Dedifferentiated amniotic fluid mesenchymal stem cell (primary cell): ENCODE results near the gene MED25.

Experiments
- DNase-seq: peaks from one replicate; pipeline ENCODE4 v3.0.0-alpha.2; 2016; ENCODE audit errors: extremely low spot score

The MED25 gene

DNA sequence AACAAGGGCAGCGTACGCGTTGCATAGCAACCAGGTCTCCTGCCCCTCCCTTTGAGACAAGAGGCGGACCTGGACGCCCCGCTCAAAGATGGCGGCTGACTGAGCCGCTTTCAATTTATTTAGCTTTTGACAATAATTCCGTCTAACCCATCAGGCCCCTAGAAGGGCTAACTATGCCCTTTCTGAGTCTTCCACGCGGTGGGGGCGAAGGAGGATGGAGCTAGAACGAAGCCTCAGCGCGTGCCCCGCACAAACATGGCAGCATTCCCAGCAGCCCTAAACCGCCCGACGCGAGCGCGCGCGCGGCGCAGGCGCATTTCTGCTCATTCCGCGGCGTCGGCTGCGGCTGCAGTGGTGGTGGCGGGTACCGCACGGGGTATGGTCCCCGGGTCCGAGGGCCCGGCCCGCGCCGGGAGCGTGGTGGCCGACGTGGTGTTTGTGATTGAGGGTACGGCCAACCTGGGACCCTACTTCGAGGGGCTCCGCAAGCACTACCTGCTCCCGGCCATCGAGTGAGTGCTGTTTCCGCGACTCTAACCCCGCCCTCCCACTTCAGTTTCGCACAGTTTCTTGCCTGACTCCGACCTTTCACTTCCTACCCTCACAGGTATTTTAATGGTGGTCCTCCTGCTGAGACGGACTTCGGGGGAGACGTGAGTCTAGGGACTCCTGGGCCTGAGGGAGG lies at the start of gene MED25:
TSS of gene MED25 (plus strand) at position 326 of the 685 bp plus-strand sequence. CDS start at position 379, 53 bp downstream.
- peak; percentile 69 for DNase-seq

DNA sequence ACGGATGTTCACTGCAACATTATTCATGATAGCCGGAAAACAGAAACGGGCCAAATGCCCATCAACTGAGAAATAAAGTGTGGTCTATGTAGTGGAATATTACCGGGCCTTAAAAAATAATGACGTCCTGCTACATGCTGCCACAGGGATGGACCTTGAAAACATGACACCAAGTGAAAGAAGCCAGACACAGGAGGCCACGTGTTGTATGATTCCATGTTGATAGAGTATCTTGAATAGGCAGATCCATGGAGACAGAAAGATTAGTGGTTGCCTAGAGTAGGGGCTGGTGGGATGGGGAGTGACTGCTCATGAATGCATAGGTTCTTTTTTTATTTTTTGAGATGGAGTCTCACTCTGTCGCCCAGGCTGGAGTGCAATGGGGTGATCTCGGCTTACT lies 47.6 kb upstream of the MED25 start:
- no peak for DNase-seq

- DNase-seq = no peak
Observed at GRCh38 chr19:49771674-49772139, 46.4 kb upstream of the MED25 start.

- no peak for DNase-seq
Observed at GRCh38 chr19:49772850-49773432, 45.1 kb upstream of the MED25 start.

GRCh38 chr19:49773663-49774350 lies 44.3 kb upstream of the MED25 start:
- DNase-seq = no peak

DNA sequence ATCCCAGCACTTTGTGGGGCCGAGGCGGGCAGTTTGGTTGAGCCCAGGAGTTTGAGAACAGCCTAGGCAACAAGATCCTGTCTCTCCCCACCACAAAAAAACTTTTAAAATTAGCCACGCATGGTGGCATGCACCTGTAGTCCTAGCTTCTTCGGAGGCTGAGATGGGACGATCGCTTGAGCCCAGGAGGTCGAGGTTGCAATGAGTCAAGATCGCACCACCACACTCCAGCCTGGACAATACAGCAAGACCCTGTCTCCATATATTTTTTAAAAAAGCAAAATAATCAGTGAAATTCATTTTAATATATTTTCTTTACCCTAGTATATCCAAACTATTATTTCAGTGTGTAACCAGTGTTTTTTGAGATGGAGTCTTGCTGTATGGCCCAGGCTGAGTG lies 43.1 kb upstream of the MED25 start:
- DNase-seq = no peak

- no peak for DNase-seq
Observed at GRCh38 chr19:49775742-49776370, 42.2 kb upstream of the MED25 start.

GRCh38 chr19:49776371-49776764 lies 41.7 kb upstream of the MED25 start:
- no peak for DNase-seq

- DNase-seq = no peak
Observed at GRCh38 chr19:49779731-49780555, 38.1 kb upstream of the MED25 start.

DNA sequence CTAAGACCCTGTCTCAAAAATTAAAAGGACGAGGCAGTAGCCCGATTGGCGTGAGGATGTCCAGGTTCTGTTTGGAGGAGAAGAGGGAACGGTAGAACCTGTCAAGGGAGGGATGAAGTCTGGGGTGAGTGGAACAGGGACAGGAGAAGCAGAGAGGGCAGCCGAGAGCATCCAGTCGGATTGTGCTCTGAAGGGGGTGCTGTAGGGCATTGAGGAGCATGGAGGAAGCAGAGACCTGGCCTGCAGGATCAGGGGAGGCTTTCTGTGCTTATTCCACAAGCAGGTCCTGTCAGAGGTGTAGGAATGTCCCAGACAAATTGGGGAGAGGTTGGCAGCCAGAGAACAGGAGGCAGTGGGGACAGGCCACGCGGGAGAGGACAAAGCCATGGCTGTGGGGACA lies 37.2 kb upstream of the MED25 start:
- no peak for DNase-seq

- DNase-seq = no peak
Observed at GRCh38 chr19:49781394-49781793, 36.7 kb upstream of the MED25 start.

DNA sequence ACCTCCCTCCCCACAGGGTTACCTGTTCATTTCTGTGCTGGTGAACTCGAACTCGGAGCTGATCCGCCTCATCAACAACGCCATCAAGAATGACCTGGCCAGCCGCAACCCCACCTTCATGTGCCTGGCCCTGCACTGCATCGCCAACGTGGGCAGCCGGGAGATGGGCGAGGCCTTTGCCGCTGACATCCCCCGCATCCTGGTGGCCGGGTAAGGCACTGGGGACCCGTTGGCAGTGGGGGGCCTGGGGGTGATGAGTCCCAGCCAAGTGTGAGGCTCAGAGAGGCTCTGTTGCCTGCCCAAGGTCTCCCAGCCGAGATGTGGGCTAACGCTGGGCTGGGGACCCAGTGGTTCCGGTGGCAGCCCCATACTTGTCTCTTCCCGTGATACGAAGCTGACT lies 35.6 kb upstream of the MED25 start:
- DNase-seq = no peak

DNA sequence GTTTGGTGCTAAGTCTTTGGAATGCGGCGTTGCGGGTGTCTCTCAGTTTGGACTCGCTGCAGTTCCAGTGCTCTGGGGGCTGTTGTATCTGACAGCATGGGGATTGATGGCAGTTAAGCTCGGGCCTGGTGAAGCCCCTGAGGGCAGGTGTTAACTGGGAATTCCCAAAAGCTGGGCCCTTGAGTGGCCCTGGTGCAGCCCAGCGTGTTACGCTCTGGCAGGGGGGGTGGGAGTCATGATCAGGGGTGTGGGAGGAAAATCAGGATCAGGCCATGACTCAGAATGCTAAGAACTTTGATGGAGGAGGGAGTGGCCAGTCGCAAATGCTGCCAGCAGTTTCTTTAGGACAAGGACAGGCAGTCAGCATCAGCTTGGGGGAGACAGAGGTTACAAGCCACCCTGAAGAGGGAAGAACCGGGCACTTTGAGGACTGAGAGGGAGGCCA lies 31.7 kb upstream of the MED25 start:
- no peak for DNase-seq

GRCh38 chr19:49787746-49788145 lies 30.3 kb upstream of the MED25 start:
- DNase-seq = no peak

- no peak for DNase-seq
Observed at GRCh38 chr19:49788857-49789256, 29.2 kb upstream of the MED25 start.

GRCh38 chr19:49790866-49791265 lies 27.2 kb upstream of the MED25 start:
- no peak for DNase-seq

DNA sequence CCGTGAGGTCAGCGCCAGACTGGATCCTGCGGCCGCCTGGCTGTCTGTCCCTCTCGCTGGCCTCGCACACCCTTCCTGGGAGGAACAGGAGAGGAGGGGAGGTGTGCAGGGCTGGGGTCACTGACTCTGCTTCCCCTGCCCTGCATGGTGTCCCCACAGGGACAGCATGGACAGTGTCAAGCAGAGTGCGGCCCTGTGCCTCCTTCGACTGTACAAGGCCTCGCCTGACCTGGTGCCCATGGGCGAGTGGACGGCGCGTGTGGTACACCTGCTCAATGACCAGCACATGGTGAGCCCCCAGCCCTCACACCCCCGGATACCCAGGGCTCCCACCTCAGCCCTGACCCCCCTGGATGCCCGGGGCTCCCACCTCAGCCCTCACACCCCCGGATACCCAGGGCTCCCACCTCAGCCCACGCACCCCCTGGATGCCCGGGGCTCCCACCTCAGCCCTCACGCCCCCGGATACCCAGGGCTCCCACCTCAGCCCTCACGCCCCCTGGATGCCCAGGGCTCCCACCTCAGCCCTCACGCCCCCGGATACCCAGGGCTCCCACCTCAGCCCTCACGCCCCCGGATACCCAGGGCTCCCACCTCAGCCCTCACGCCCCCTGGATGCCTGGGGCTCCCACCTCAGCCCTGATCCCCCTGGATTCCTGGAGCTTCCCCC lies 26.2 kb upstream of the MED25 start:
- no peak for DNase-seq

DNA sequence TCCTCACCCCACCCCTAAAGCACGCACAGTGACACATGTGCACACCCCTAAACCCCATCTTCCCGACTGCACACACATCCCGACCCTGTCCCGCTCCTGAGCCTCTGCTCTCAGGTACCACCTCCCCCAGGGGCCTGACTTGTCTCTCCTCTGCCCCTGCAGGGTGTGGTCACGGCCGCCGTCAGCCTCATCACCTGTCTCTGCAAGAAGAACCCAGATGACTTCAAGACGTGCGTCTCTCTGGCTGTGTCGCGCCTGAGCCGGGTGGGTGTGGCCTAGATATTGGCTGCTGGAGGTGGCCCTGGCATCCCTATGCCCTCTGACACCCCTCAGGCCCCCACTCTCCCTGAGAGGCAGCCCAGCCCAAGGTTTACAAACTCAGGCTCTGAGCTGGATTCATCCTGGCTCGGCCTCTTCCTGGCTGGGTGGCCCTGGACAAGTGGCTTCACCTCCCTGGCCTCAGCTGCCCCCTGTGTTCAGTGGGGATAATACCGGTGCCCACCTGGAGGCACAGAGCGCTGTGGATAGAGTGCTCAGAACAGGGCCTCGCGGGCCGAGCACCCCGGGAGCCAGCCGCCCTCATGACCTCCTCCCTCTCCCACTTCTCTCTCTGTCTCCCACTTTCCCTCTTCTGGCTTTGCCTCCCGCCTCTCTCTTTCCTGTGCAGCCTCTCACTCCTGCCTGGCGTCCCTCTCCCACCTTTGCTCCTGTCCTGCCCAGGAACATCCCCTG lies 25.1 kb upstream of the MED25 start:
- no peak for DNase-seq

DNA sequence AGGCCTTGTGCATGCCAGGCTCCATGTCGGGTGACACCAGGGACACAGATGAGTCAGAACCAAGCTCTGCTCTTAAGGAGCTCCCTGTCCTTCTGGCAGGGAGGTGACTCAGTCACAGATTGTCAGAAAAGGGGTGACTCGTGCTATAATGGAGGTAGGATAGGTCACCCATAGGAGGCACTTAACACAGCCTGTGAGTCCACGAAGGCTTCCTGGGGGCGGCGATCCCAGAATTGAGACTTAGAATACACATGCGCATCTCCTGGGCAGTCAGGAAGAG lies 24.6 kb upstream of the MED25 start:
- DNase-seq = no peak

GRCh38 chr19:49795615-49796014 lies 22.5 kb upstream of the MED25 start:
- DNase-seq = no peak

DNA sequence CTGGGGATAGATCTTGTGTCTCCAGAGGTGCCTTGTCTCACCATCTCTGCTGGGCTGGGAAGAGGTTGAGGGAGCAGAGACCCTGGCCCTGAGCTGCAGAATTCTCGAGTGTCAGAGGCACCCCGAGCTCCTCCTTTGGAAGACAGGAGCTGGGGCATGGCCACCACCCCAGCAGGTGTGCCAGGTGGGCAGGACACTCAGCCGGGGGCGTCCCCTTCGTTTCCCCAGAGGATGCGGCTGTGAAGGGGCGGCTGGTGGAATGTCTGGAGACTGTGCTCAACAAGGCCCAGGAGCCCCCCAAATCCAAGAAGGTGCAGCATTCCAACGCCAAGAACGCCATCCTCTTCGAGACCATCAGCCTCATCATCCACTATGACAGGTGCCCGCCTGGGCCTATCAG lies 19.5 kb upstream of the MED25 start:
- DNase-seq = no peak
